A549 (cell line): ENCODE data around the gene RPL18. TPM values are rescaled to one million over a fixed set of nuclear protein-coding genes. Genes with fewer than 3 reads are reported as not detected.

Source experiments
- ATAC-seq, 2 experiments: fragments of 200-7000 bp in 1 of 2; fragments of >200 bp in 1 of 2; cut with Nextera tagmentation in 1 of 2; cut with Tn5 transposase in 1 of 2; 3 replicates each; pipeline versions ENCODE4 v1.8.0 to v1.9.1; 2018 to 2020; ENCODE audit warnings: mild to moderate bottlenecking in 1 of 2, moderate library complexity in 1 of 2
- CTCF ChIA-PET: fragments of 300-600 bp; sonication (Branson Sonifier 250); formaldehyde crosslinking; extraction: SDS; loops from one replicate; lab custom pipeline; 2021; ENCODE audit warnings: antibody characterized with exemption, inconsistent platforms; lab: Yijun Ruan, JAX
- POLR2A ChIA-PET: fragments of 350-600 bp; formaldehyde crosslinking; extraction: SDS; loops from one replicate; lab custom pipeline; 2021; ENCODE audit warnings: antibody characterized with exemption, inconsistent platforms; lab: Yijun Ruan, JAX
- DNase-seq, 2 experiments: peaks; one replicate each; pipeline versions ENCODE4 v3.0.0 to v3.0.0-alpha.2; 2011 to 2016; ENCODE audit warnings: low read depth in 1 of 2, low spot score in 1 of 2
- FAIRE-seq: peaks from 2 replicates; lab custom pipeline; 2011; peaks lifted over from hg19 to GRCh38; lab: Jason Lieb, UNC
- H3K27ac ChIP-seq, 2 experiments: fragments of >200 bp; sonication (Bioruptor Twin); formaldehyde crosslinking; 3 replicates each; pipeline ENCODE4 v1.5.1; 2016 to 2017
- H3K4me1 ChIP-seq: fragments of >200 bp; sonication (Bioruptor Twin); formaldehyde crosslinking; 3 replicates; pipeline ENCODE4 v1.6.1; 2016
- H3K4me2 ChIP-seq: fragments of >200 bp; sonication (Bioruptor Twin); formaldehyde crosslinking; 3 replicates; pipeline ENCODE4 v1.6.1; 2016
- H3K4me3 ChIP-seq: fragments of >200 bp; sonication (Bioruptor Twin); formaldehyde crosslinking; 3 replicates; pipeline ENCODE4 v1.5.1; 2016
- H3K9me3 ChIP-seq: fragments of >200 bp; sonication (Bioruptor Twin); formaldehyde crosslinking; 3 replicates; pipeline ENCODE4 v1.6.1; 2016
- CEBPB ChIP-seq, 2 experiments: fragments of >200 bp in 1 of 2; sonication (Bioruptor Twin) in 1 of 2; formaldehyde crosslinking in 1 of 2; IDR thresholded peaks; 2 replicates each; pipeline ENCODE4 v1.6.1; 2012 to 2016
- CHD2 ChIP-seq: fragments of 150-350 bp; IDR thresholded peaks from 2 replicates; pipeline ENCODE4 v1.6.1; 2014; ENCODE audit warnings: low read length; ENCODE audit not compliant: partially characterized antibody
- EHF ChIP-seq: fragments of 250-450 bp; sonication (Bioruptor Pico); IDR thresholded peaks from 2 replicates; pipeline ENCODE4 v1.5.0; 2020; ENCODE audit warnings: mild to moderate bottlenecking
- EHMT2 ChIP-seq: fragments of 200-600 bp; sonication (generic); IDR thresholded peaks from 2 replicates; pipeline ENCODE4 v1.6.1; 2016; ENCODE audit warnings: antibody characterized with exemption, low read depth, mild to moderate bottlenecking, moderate library complexity
- EP300 ChIP-seq, 2 experiments: fragments of >200 bp; sonication (Bioruptor Twin); formaldehyde crosslinking; IDR thresholded peaks; 2 replicates in 1 of 2; 3 replicates in 1 of 2; pipeline ENCODE4 v1.6.1; 2016 to 2017
- FOSB ChIP-seq: fragments of 250-450 bp; sonication (Bioruptor Pico); IDR thresholded peaks from 2 replicates; pipeline ENCODE4 v1.5.0; 2020; ENCODE audit warnings: mild to moderate bottlenecking, moderate library complexity
- HOXA7 ChIP-seq: fragments of 250-450 bp; sonication (Bioruptor Pico); IDR thresholded peaks from 2 replicates; pipeline ENCODE4 v1.5.0; 2020; ENCODE audit warnings: mild to moderate bottlenecking, moderate library complexity
- HOXB13 ChIP-seq: fragments of 250-450 bp; sonication (Bioruptor Pico); IDR thresholded peaks from 2 replicates; pipeline ENCODE4 v1.5.0; 2020; ENCODE audit warnings: low read depth, mild to moderate bottlenecking, moderate library complexity
- HOXB5 ChIP-seq: fragments of 250-450 bp; sonication (Bioruptor Pico); IDR thresholded peaks from 2 replicates; pipeline ENCODE4 v1.5.0; 2020; ENCODE audit warnings: mild to moderate bottlenecking, moderate library complexity
- JUN ChIP-seq, 2 experiments: fragments of >200 bp; sonication (Bioruptor Twin); formaldehyde crosslinking; IDR thresholded peaks; 2 replicates in 1 of 2; 3 replicates in 1 of 2; pipeline ENCODE4 v1.6.1; 2016 to 2017
- JUNB ChIP-seq: fragments of >200 bp; sonication (Bioruptor Twin); formaldehyde crosslinking; IDR thresholded peaks from 2 replicates; pipeline ENCODE4 v1.6.1; 2016
- MYC ChIP-seq: IDR thresholded peaks from 2 replicates; pipeline ENCODE4 v1.6.1; 2012; ENCODE audit warnings: mild to moderate bottlenecking, inconsistent platforms, low read length, improper control_type of control experiment, borderline replicate concordance
- NPAS2 ChIP-seq: fragments of 250-450 bp; sonication (Bioruptor Pico); IDR thresholded peaks from 2 replicates; pipeline ENCODE4 v1.8.0; 2022; ENCODE audit warnings: mild to moderate bottlenecking, moderate library complexity, borderline replicate concordance
- PHF8 ChIP-seq: fragments of 200-600 bp; sonication (generic); IDR thresholded peaks from 2 replicates; pipeline ENCODE4 v1.6.1; 2016; ENCODE audit warnings: low read depth, mild to moderate bottlenecking, antibody characterized with exemption, moderate library complexity, borderline replicate concordance
- POLR2A ChIP-seq: IDR thresholded peaks from 2 replicates; pipeline ENCODE4 v1.6.1; 2012; ENCODE audit warnings: mild to moderate bottlenecking, low read length
- POLR2AphosphoS2 ChIP-seq: conservative IDR thresholded peaks from 2 replicates; pipeline ENCODE4 v1.6.1; 2012; ENCODE audit warnings: low read length, improper control_type of control experiment, inconsistent platforms
- RNF2 ChIP-seq: fragments of 200-600 bp; sonication (generic); IDR thresholded peaks from 2 replicates; pipeline ENCODE4 v1.6.1; 2016; ENCODE audit warnings: low read depth, mild to moderate bottlenecking, antibody characterized with exemption, moderate library complexity, borderline replicate concordance
- SMC3 ChIP-seq: fragments of >200 bp; sonication (Bioruptor Twin); formaldehyde crosslinking; IDR thresholded peaks from 3 replicates; pipeline ENCODE4 v1.6.1; 2018; ENCODE audit warnings: inconsistent platforms
- TP53 ChIP-seq: fragments of 250-450 bp; sonication (Bioruptor Pico); IDR thresholded peaks from 2 replicates; pipeline ENCODE4 v1.5.0; 2021; ENCODE audit warnings: mild to moderate bottlenecking, moderate library complexity
- ZSCAN20 ChIP-seq: fragments of 250-450 bp; sonication (Bioruptor Pico); IDR thresholded peaks from 2 replicates; pipeline ENCODE4 v1.8.0; 2022; ENCODE audit warnings: mild to moderate bottlenecking, moderate library complexity
- WGBS: methylation state at CpG from one replicate; pipeline ENCODE4 v1.1.6; 2017; ENCODE audit errors: missing lambda C conversion rate; 5-methylcytosine and 5-hydroxymethylcytosine counted together
- polyA plus RNA-seq, 4 experiments: library from polyadenylated mRNA; depleted of rRNA in 3 of 4; stranded (reverse); fragments of >200 nt; fragmentation: RNase III in 1 of 4; extraction: RNeasy Plus Mini Kit Qiagen cat#74134 plus additional on column Dnase treatment in 1 of 4; gene quantifications; 2 replicates in 3 of 4; 3 replicates in 1 of 4; pipeline ENCODE4 v1.2.3, GENCODE V29; 2011 to 2017
- TF ChIP-seq, protein P1 (sequence below): fragments of >200 bp; sonication (Bioruptor Twin); formaldehyde crosslinking; IDR thresholded peaks from 3 replicates; pipeline ENCODE4 v1.6.1; 2016
- TF ChIP-seq, protein P2 (sequence below): fragments of 150-350 bp; IDR thresholded peaks from 2 replicates; pipeline ENCODE4 v1.6.1; 2014; ENCODE audit warnings: low read depth, mild to moderate bottlenecking, low read length
- TF ChIP-seq, protein P3 (sequence below): IDR thresholded peaks from 2 replicates; pipeline ENCODE4 v1.6.1; 2012
- TF ChIP-seq, protein P4 (sequence below): IDR thresholded peaks from 2 replicates; pipeline ENCODE4 v1.6.1; 2012
- TF ChIP-seq, protein P5 (sequence below): IDR thresholded peaks from 2 replicates; pipeline ENCODE4 v1.6.1; 2012; ENCODE audit warnings: low read depth, borderline replicate concordance

Gene RPL18
- polyA plus RNA-seq, 2 of the 4 experiments (the other 2 are of a cell fraction): 1,780 to 2,696 TPM

DNA sequence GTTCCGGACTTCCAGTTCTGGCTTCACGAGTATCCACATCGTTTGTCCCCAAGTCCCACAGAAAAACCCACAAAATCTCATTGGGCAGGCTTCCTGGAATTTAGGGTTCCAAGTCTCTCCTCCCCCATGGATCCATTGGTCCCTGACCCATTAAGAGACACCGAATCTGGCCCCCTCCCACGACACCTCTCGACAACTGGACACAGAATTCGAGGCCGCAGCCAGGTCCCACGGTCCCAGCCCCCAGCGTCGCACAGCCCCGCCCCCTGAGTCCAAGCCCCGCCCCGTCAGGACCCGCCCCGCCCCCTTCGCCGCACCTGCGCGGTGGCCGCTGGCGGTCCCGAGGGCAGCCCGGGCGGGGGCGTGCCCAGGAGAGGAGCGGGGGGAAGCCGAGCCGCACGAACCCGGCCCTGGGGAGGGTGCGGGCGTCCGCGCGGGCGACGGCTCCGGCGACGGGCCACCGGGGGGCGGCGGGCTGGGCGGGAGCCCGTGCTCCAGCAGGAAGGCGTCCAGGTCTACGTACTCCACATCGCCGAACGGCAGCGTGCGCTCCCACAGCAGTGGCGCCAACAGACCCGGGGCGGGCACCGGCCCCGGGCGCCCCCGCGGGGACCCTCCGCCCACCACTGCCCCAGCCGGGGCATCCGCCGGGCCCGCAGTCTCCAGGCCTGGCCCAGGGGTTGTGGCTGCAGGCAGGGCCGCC, 16.4 kb upstream of the RPL18 start (continued):
- TF ChIP-seq SMC3 (no peak), HOXA7 (CRISPR knock-in tag) (no peak), JUNB (no peak), CHD2 (no peak), JUN (IDR thresholded peaks at IDR 0.05) (no peak; a peak in 1 of 5 replicates), PHF8 (peak; percentile 41; the same call in 1 of the 2 replicates), POLR2A (peak; percentile 32), TP53 (CRISPR knock-in tag) (no peak), POLR2AphosphoS2 (no peak)
- TF ChIP-seq, protein P1, sequence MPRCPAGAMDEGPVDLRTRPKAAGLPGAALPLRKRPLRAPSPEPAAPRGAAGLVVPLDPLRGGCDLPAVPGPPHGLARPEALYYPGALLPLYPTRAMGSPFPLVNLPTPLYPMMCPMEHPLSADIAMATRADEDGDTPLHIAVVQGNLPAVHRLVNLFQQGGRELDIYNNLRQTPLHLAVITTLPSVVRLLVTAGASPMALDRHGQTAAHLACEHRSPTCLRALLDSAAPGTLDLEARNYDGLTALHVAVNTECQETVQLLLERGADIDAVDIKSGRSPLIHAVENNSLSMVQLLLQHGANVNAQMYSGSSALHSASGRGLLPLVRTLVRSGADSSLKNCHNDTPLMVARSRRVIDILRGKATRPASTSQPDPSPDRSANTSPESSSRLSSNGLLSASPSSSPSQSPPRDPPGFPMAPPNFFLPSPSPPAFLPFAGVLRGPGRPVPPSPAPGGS: 0 out of 3 replicates have a peak, but pooled peaks have one; percentile 29
- TF ChIP-seq, protein P2, sequence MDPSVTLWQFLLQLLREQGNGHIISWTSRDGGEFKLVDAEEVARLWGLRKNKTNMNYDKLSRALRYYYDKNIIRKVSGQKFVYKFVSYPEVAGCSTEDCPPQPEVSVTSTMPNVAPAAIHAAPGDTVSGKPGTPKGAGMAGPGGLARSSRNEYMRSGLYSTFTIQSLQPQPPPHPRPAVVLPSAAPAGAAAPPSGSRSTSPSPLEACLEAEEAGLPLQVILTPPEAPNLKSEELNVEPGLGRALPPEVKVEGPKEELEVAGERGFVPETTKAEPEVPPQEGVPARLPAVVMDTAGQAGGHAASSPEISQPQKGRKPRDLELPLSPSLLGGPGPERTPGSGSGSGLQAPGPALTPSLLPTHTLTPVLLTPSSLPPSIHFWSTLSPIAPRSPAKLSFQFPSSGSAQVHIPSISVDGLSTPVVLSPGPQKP: no peak
- TF ChIP-seq, protein P3, sequence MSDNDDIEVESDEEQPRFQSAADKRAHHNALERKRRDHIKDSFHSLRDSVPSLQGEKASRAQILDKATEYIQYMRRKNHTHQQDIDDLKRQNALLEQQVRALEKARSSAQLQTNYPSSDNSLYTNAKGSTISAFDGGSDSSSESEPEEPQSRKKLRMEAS: 0 out of 2 replicates have a peak, but pooled peaks have one; percentile 30
- TF ChIP-seq, protein P4, sequence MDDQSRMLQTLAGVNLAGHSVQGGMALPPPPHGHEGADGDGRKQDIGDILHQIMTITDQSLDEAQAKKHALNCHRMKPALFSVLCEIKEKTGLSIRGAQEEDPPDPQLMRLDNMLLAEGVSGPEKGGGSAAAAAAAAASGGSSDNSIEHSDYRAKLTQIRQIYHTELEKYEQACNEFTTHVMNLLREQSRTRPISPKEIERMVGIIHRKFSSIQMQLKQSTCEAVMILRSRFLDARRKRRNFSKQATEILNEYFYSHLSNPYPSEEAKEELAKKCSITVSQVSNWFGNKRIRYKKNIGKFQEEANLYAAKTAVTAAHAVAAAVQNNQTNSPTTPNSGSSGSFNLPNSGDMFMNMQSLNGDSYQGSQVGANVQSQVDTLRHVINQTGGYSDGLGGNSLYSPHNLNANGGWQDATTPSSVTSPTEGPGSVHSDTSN: no peak

DNA sequence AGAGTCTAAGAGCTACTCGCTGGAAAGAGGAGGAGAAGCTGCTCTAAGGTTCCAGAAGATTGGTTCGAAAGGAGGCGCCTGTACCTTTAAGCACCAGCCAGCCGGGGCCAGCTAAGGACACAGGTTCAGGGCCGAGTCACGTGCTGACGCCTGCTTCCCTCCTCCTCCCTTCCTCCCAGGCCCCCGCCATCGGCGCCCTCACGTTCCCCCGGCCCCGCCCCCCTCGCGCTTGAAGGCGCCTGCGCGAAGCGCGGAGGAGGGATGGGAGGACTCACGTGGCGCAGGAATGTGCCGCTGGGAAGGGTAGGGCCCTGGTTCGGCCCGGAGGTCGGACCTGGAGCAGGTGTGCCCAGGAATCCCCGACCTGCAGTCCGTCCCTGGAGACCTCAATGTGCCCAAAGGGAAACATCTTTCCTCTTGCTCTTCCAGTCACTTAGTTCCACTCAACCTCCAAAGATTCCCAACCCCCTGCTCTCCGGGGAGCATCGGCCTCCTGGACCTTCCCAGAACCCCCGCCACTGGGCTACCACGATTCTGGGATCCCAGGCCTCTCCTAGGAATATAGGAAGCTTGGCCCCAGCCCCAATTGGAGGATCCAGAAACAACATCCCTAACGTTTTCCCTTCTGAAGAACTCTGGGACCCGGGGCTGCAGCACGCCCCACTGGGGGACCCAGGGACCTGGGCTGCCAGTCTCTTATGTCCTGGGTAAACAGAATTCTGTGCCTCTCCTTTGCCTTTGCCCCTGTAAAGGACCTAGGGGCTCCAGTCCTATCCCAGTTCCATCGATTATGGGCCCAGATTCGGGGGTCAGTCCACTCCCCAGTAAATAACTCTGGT, 15.7 kb upstream of the RPL18 start:
- no peaks in the 10 kb centered on the region for H3K9me3 ChIP-seq
- ChIA-PET CTCF (interaction anchor here (1.3 to 2.0 kb wide), 4 partner anchors 11 to 514 kb away, joined by 3 to 5 read pairs (median 4); partner anchors contain the start of gene FAM83E), POLR2A (interaction anchor here (0.5 to 1.5 kb wide), 5 partner anchors 11 to 78 kb away, joined by 3 to 18 read pairs (median 8); partner anchors contain the start of genes CA11, RPL18 and SPHK2)
- peak; percentile 91 to 99 for DNase-seq
- peaks cover 55% of the 10 kb centered on the region for H3K4me1 ChIP-seq
- peak overlapping the region; percentile 71 for H3K4me3 ChIP-seq
- FAIRE-seq: peak; percentile 59
- peak overlapping the region; percentile 100 for H3K4me2 ChIP-seq
- peak; percentile 21 to 52 for ATAC-seq
- WGBS: 4% methylated on average over 22 of the region's 37 CpGs
- peak overlapping the region; percentile 86 to 92 for H3K27ac ChIP-seq
- TF ChIP-seq, protein P3: peak; percentile 97; the same call in 1 of the 2 replicates
- TF ChIP-seq NPAS2 (CRISPR knock-in tag) (peak; percentile 94), JUNB (no peak), EHF (0 out of 2 replicates have a peak, but pooled peaks have one; percentile 21), CEBPB (IDR thresholded peaks at IDR 0.05) (no peak), HOXA7 (CRISPR knock-in tag) (no peak), CHD2 (peak; percentile 59), FOSB (CRISPR knock-in tag) (0 out of 2 replicates have a peak, but pooled peaks have one; percentile 38), RNF2 (no peak), EHMT2 (no peak), ZSCAN20 (CRISPR knock-in tag) (no peak), HOXB5 (CRISPR knock-in tag) (0 out of 2 replicates have a peak, but pooled peaks have one; percentile 42), HOXB13 (CRISPR knock-in tag) (no peak), EP300 (IDR thresholded peaks at IDR 0.05) (peak in 1 of 2 experiments; percentile 49; a peak in 1 of 5 replicates), MYC (peak; percentile 67)
- TF ChIP-seq, protein P5, sequence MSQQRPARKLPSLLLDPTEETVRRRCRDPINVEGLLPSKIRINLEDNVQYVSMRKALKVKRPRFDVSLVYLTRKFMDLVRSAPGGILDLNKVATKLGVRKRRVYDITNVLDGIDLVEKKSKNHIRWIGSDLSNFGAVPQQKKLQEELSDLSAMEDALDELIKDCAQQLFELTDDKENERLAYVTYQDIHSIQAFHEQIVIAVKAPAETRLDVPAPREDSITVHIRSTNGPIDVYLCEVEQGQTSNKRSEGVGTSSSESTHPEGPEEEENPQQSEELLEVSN: peak; percentile 94
- TF ChIP-seq, protein P2: no peak
- TF ChIP-seq, protein P1: no peak
